ENCODE data around the gene SEC63. TPM values are rescaled to one million over a fixed set of nuclear protein-coding genes. Genes with fewer than 3 reads are reported as not detected.
"Not testable (repeated sequence)": the region's sequence is repeated elsewhere in the genome, so short reads cannot be mapped to it uniquely, and the experiment has no call there.

Gene SEC63
- total RNA-seq, 1 experiment from 2014 or later, result 17.6 TPM

- no peak for DNase-seq (ENCODE audit: extremely low read depth, low read depth)
These were observed 21.7 kb downstream of the SEC63 start for GRCh38 chr6:107936162-107936909.

GRCh38 chr6:107934229-107934628, 23.8 kb downstream of the SEC63 start:
- DNase-seq (ENCODE audit: extremely low read depth, low read depth), result not testable (repeated sequence)

GRCh38 chr6:107932580-107932979, 25.4 kb downstream of the SEC63 start:
- DNase-seq (ENCODE audit: extremely low read depth, low read depth), result no peak

GRCh38 chr6:107931894-107932293, 26.1 kb downstream of the SEC63 start:
- no peak for DNase-seq (ENCODE audit: extremely low read depth, low read depth)

- DNase-seq (ENCODE audit: extremely low read depth, low read depth), result no peak
These were observed 29.0 kb downstream of the SEC63 start for GRCh38 chr6:107928984-107929383.

GRCh38 chr6:107926697-107927544, 31.1 kb downstream of the SEC63 start:
- DNase-seq (ENCODE audit: extremely low read depth, low read depth), result not testable (repeated sequence)

GRCh38 chr6:107917451-107918375, 40.3 kb downstream of the SEC63 start:
- DNase-seq (ENCODE audit: extremely low read depth, low read depth), result no peak

- not testable (repeated sequence) for DNase-seq (ENCODE audit: extremely low read depth, low read depth)
These were observed 41.0 kb downstream of the SEC63 start for GRCh38 chr6:107916961-107917360.

GRCh38 chr6:107911692-107912091, 46.3 kb downstream of the SEC63 start:
- no peak for DNase-seq (ENCODE audit: extremely low read depth, low read depth)

GRCh38 chr6:107894809-107895396, 63.1 kb downstream of the SEC63 start:
- DNase-seq (ENCODE audit: extremely low read depth, low read depth), result no peak

- not testable (repeated sequence) for DNase-seq (ENCODE audit: extremely low read depth, low read depth)
These were observed 67.6 kb downstream of the SEC63 start for GRCh38 chr6:107890431-107890830.

GRCh38 chr6:107885950-107886349, 72.1 kb downstream of the SEC63 start:
- DNase-seq (ENCODE audit: extremely low read depth, low read depth), result not testable (repeated sequence)

- no peak for DNase-seq (ENCODE audit: extremely low read depth, low read depth)
These were observed 78.1 kb downstream of the SEC63 start for GRCh38 chr6:107879941-107880340.

GRCh38 chr6:107877968-107878367, 80.0 kb downstream of the SEC63 start:
- no peak for DNase-seq (ENCODE audit: extremely low read depth, low read depth)

- DNase-seq (ENCODE audit: extremely low read depth, low read depth), result no peak
These were observed 86.0 kb downstream of the SEC63 start for GRCh38 chr6:107871976-107872375.

GRCh38 chr6:107871512-107871911, 86.5 kb downstream of the SEC63 start:
- DNase-seq (ENCODE audit: extremely low read depth, low read depth), result not testable (repeated sequence)

GRCh38 chr6:107871016-107871415, 87.0 kb downstream of the SEC63 start:
- DNase-seq (ENCODE audit: extremely low read depth, low read depth), result no peak

GRCh38 chr6:107870381-107870780, 87.6 kb downstream of the SEC63 start:
- no peak for DNase-seq (ENCODE audit: extremely low read depth, low read depth)

GRCh38 chr6:107869871-107870270, 88.1 kb downstream of the SEC63 start:
- DNase-seq (ENCODE audit: extremely low read depth, low read depth), result no peak

GRCh38 chr6:107868867-107869611, 89.0 kb downstream of the SEC63 start:
- no peak for DNase-seq (ENCODE audit: extremely low read depth, low read depth)

Measured in NCI-H460 (cell line).